ENCODE measurements around the gene KCNQ1. TPM values are rescaled to one million over a fixed set of nuclear protein-coding genes. Genes with fewer than 3 reads are reported as not detected.

Gene KCNQ1
- total and polyA plus RNA-seq, 9 of the 15 experiments (the other 6 are each of a cell fraction or from before 2014, with no cell fraction given): 0.44 TPM; not detected in 8

DNA sequence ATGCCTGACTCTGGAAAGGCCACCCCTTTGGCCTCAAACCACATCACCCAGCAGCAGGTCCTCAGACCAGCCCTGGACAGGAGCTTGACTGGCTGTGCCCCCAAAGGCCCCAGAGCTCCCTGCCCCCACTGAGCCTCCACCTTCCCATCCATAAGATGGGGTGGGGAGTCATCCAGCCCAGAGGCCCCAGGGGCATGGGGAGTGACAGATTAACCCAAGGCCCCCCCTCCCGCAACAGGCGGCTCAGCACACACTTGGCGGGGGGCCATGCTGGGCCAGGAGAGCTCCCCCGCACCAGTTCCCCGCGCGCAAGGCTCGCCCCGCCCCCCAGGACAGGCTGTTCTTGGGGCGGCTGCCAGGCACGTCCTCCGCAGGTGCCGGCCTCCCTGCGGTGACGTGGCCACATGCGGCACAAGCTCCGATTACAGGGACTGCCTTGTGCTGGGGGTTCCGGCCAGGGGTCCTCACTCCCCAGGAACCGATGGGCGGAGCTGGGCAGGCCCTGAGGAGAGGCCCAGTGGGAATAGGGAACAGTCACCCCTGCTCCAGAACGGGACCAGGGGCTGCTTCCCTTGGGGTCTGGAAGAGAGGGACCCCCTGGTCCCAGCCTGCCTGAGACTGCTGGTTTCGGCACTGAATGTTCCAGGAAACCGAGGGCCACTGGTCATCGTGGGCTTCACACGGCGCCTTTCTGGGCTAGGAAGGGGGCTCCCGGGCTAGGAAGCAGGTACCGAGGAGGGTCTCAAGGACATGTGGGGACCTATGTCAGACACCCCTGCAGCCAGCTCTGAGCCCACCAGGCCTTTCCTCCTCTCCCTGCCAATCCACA lies 445.9 kb downstream of the KCNQ1 start (continued):
- TF ChIP-seq, protein P1, sequence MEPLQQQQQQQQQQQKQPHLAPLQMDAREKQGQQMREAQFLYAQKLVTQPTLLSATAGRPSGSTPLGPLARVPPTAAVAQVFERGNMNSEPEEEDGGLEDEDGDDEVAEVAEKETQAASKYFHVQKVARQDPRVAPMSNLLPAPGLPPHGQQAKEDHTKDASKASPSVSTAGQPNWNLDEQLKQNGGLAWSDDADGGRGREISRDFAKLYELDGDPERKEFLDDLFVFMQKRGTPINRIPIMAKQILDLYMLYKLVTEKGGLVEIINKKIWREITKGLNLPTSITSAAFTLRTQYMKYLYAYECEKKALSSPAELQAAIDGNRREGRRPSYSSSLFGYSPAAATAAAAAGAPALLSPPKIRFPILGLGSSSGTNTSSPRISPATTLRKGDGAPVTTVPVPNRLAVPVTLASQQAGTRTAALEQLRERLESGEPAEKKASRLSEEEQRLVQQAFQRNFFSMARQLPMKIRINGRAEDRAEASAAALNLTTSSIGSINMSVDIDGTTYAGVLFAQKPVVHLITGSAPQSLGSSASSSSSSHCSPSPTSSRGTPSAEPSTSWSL (CRISPR knock-in tag; IDR thresholded peaks at IDR 0.05; ENCODE audit: borderline replicate concordance): no peak
- TF ChIP-seq MEF2A (IDR thresholded peaks at IDR 0.05; ENCODE audit: control insufficient read depth, low read depth, low read length) (no peak), MIER1 (IDR thresholded peaks at IDR 0.05; ENCODE audit: low read depth) (no peak), IFI16 (CRISPR knock-in tag; IDR thresholded peaks at IDR 0.05) (no peak), PPARD (CRISPR knock-in tag; IDR thresholded peaks at IDR 0.05) (no peak), CAMTA2 (CRISPR knock-in tag; conservative IDR thresholded peaks at IDR 0.05) (no peak), LARP7 (IDR thresholded peaks at IDR 0.05) (no peak), KLF6 (CRISPR knock-in tag; IDR thresholded peaks at IDR 0.05; ENCODE audit: borderline replicate concordance) (0 out of 2 replicates have a peak, but pooled peaks have one; percentile 15), NONO (IDR thresholded peaks at IDR 0.05; ENCODE audit: low read depth in 2 of 2, low read length in 1 of 2) (0 out of 4 replicates have a peak, but pooled peaks of 1 of the 2 experiments have one; percentile 39), EZH2 (IDR thresholded peaks at IDR 0.05; ENCODE audit: borderline replicate concordance, low read depth, low read length) (no peak), ZNF668 (CRISPR knock-in tag; IDR thresholded peaks at IDR 0.05) (no peak), BRD9 (IDR thresholded peaks at IDR 0.05; ENCODE audit: low read depth, partially characterized antibody) (no peak), ZNF780A (CRISPR knock-in tag; IDR thresholded peaks at IDR 0.05) (no peak), MTF1 (CRISPR knock-in tag; IDR thresholded peaks at IDR 0.05; ENCODE audit: borderline replicate concordance) (no peak), CC2D1A (IDR thresholded peaks at IDR 0.05) (no peak; the same call in 1 of the 2 replicates), ZNF408 (CRISPR knock-in tag; IDR thresholded peaks at IDR 0.05; ENCODE audit: low read depth) (no peak), RFX7 (CRISPR knock-in tag; IDR thresholded peaks at IDR 0.05) (no peak)
- TF ChIP-seq, protein P2, sequence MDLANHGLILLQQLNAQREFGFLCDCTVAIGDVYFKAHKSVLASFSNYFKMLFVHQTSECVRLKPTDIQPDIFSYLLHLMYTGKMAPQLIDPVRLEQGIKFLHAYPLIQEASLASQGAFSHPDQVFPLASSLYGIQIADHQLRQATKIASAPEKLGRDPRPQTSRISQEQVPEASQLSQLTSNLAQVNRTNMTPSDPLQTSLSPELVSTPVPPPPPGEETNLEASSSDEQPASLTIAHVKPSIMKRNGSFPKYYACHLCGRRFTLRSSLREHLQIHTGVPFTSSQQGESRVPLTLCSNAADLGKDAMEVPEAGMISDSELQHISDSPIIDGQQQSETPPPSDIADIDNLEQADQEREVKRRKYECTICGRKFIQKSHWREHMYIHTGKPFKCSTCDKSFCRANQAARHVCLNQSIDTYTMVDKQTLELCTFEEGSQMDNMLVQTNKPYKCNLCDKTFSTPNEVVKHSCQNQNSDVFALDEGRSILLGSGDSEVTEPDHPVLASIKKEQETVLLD (IDR thresholded peaks at IDR 0.05): peak; percentile 51
- TF ChIP-seq, protein P3, sequence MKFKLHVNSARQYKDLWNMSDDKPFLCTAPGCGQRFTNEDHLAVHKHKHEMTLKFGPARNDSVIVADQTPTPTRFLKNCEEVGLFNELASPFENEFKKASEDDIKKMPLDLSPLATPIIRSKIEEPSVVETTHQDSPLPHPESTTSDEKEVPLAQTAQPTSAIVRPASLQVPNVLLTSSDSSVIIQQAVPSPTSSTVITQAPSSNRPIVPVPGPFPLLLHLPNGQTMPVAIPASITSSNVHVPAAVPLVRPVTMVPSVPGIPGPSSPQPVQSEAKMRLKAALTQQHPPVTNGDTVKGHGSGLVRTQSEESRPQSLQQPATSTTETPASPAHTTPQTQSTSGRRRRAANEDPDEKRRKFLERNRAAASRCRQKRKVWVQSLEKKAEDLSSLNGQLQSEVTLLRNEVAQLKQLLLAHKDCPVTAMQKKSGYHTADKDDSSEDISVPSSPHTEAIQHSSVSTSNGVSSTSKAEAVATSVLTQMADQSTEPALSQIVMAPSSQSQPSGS (CRISPR knock-in tag; IDR thresholded peaks at IDR 0.05): no peak
- TF ChIP-seq, protein P4, sequence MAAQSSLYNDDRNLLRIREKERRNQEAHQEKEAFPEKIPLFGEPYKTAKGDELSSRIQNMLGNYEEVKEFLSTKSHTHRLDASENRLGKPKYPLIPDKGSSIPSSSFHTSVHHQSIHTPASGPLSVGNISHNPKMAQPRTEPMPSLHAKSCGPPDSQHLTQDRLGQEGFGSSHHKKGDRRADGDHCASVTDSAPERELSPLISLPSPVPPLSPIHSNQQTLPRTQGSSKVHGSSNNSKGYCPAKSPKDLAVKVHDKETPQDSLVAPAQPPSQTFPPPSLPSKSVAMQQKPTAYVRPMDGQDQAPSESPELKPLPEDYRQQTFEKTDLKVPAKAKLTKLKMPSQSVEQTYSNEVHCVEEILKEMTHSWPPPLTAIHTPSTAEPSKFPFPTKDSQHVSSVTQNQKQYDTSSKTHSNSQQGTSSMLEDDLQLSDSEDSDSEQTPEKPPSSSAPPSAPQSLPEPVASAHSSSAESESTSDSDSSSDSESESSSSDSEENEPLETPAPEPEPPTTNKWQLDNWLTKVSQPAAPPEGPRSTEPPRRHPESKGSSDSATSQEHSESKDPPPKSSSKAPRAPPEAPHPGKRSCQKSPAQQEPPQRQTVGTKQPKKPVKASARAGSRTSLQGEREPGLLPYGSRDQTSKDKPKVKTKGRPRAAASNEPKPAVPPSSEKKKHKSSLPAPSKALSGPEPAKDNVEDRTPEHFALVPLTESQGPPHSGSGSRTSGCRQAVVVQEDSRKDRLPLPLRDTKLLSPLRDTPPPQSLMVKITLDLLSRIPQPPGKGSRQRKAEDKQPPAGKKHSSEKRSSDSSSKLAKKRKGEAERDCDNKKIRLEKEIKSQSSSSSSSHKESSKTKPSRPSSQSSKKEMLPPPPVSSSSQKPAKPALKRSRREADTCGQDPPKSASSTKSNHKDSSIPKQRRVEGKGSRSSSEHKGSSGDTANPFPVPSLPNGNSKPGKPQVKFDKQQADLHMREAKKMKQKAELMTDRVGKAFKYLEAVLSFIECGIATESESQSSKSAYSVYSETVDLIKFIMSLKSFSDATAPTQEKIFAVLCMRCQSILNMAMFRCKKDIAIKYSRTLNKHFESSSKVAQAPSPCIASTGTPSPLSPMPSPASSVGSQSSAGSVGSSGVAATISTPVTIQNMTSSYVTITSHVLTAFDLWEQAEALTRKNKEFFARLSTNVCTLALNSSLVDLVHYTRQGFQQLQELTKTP (IDR thresholded peaks at IDR 0.05; ENCODE audit: low read depth in 1 of 2, partially characterized antibody in 2 of 2): no peak
